Neural cell (in vitro differentiated cells): ENCODE results near the gene JMJD6. TPM values are rescaled to one million over a fixed set of nuclear protein-coding genes. Genes with fewer than 3 reads are reported as not detected.
A peak's percentile ranks its signal among the peaks of the same experiment; 100 is the strongest.

Source experiments
- H2AFZ ChIP-seq: fragments of 200-600, 300-800 bp; sonication (generic), shearing (Covaris generic); 2 replicates; pipeline ENCODE4 v1.6.0; 2014; ENCODE audit warnings: low read depth, mild to moderate bottlenecking, antibody characterized with exemption, low read length, moderate library complexity
- H3F3A ChIP-seq: fragments of 200-600 bp; shearing (Covaris generic); 2 replicates; pipeline ENCODE4 v1.6.1; 2016; ENCODE audit warnings: mild to moderate bottlenecking, moderate library complexity, mixed read lengths, antibody characterized with exemption, low read length; ENCODE audit not compliant: insufficient read depth, poor library complexity, severe bottlenecking
- H3K27ac ChIP-seq: fragments of 200-600, 300-800 bp; sonication (generic), shearing (Covaris generic); 2 replicates; pipeline ENCODE4 v1.5.1; 2014; ENCODE audit warnings: mild to moderate bottlenecking, low read length, moderate library complexity
- H3K27me3 ChIP-seq: fragments of 300-800, 200-600 bp; sonication (generic), shearing (Covaris generic); 2 replicates; pipeline ENCODE4 v1.6.0; 2014; ENCODE audit warnings: mild to moderate bottlenecking, low read depth, low read length, moderate library complexity; ENCODE audit not compliant: insufficient read depth
- H3K36me3 ChIP-seq: fragments of 300-800, 200-600 bp; sonication (generic), shearing (Covaris generic); 2 replicates; pipeline ENCODE4 v1.5.1; 2014; ENCODE audit warnings: mild to moderate bottlenecking, antibody characterized with exemption, low read length, moderate library complexity; ENCODE audit not compliant: insufficient read depth
- H3K4me2 ChIP-seq: fragments of 300-800, 200-600 bp; sonication (generic), shearing (Covaris generic); 2 replicates; pipeline ENCODE4 v1.6.0; 2014; ENCODE audit warnings: mild to moderate bottlenecking, low read length
- H3K4me3 ChIP-seq: fragments of 300-800, 200-600 bp; sonication (generic), shearing (Covaris generic); 2 replicates; pipeline ENCODE4 v1.5.1; 2014; ENCODE audit warnings: mild to moderate bottlenecking, low read length, moderate library complexity
- H3K79me2 ChIP-seq: fragments of 200-600 bp; shearing (Covaris generic); replicated peaks from 2 replicates; pipeline ENCODE4 v1.6.0; 2014; ENCODE audit warnings: mild to moderate bottlenecking, low read length, moderate library complexity; ENCODE audit not compliant: insufficient read depth
- H3K9ac ChIP-seq: fragments of 300-800, 200-600 bp; sonication (generic), shearing (Covaris generic); 2 replicates; pipeline ENCODE4 v1.6.1; 2016; ENCODE audit warnings: mild to moderate bottlenecking, low read length, mixed read lengths
- H3K9me2 ChIP-seq: fragments of 200-600 bp; shearing (Covaris generic); 2 replicates; pipeline ENCODE4 v1.6.1; 2016; ENCODE audit warnings: mild to moderate bottlenecking, low read length, mixed read lengths; ENCODE audit not compliant: insufficient read depth
- H3K9me3 ChIP-seq: fragments of 200-600, 300-800 bp; sonication (generic), shearing (Covaris generic); 2 replicates; pipeline ENCODE4 v1.6.1; 2016; ENCODE audit warnings: mild to moderate bottlenecking, mixed run types, low read length, moderate library complexity, mixed read lengths
- H4K20me1 ChIP-seq: fragments of 200-600 bp; shearing (Covaris generic); 2 replicates; pipeline ENCODE4 v1.6.1; 2016; ENCODE audit warnings: mild to moderate bottlenecking, mixed run types; ENCODE audit not compliant: insufficient read depth
- CTCF ChIP-seq: fragments of 450-650 bp; IDR thresholded peaks from 2 replicates; pipeline ENCODE4 v1.5.1; 2014; ENCODE audit warnings: antibody characterized with exemption, mild to moderate bottlenecking, moderate library complexity; ENCODE audit not compliant: poor library complexity, severe bottlenecking
- EP300 ChIP-seq: fragments of 450-650 bp; conservative IDR thresholded peaks from 2 replicates; pipeline ENCODE4 v1.6.1; 2014; ENCODE audit warnings: antibody characterized with exemption, mild to moderate bottlenecking, moderate library complexity; ENCODE audit not compliant: poor library complexity, severe bottlenecking
- EZH2 ChIP-seq: fragments of 200-600, 300-800 bp; shearing (Covaris generic), sonication (generic); IDR thresholded peaks from 2 replicates; pipeline ENCODE4 v1.6.1; 2014; ENCODE audit warnings: antibody characterized with exemption, low read length, borderline replicate concordance, mild to moderate bottlenecking; ENCODE audit not compliant: insufficient read depth, poor library complexity, severe bottlenecking
- MXI1 ChIP-seq: fragments of 450-650 bp; conservative IDR thresholded peaks from 2 replicates; pipeline ENCODE4 v1.6.1; 2014; ENCODE audit warnings: antibody characterized with exemption, mild to moderate bottlenecking; ENCODE audit not compliant: poor library complexity, severe bottlenecking
- POLR2AphosphoS5 ChIP-seq: IDR thresholded peaks from 2 replicates; pipeline ENCODE4 v1.6.1; 2012
- RAD21 ChIP-seq: fragments of 450-650 bp; conservative IDR thresholded peaks from 2 replicates; pipeline ENCODE4 v1.6.1; 2014; ENCODE audit warnings: antibody characterized with exemption, mild to moderate bottlenecking, moderate library complexity
- REST ChIP-seq: IDR thresholded peaks from 2 replicates; pipeline ENCODE4 v1.6.1; 2012; ENCODE audit warnings: borderline replicate concordance
- SMC3 ChIP-seq: fragments of 450-650 bp; conservative IDR thresholded peaks from 2 replicates; pipeline ENCODE4 v1.6.1; 2014; ENCODE audit warnings: antibody characterized with exemption, mild to moderate bottlenecking, moderate library complexity; ENCODE audit not compliant: poor library complexity
- TAF1 ChIP-seq: IDR thresholded peaks from 2 replicates; pipeline ENCODE4 v1.6.1; 2012; ENCODE audit warnings: low read depth
- polyA plus RNA-seq: library from polyadenylated mRNA; depleted of rRNA; stranded (reverse); fragments of >200 nt; gene quantifications from 2 replicates; pipeline ENCODE4 v1.2.3, GENCODE V29; 2014

JMJD6 gene
- polyA plus RNA-seq, 1 donor from 2014 or later = 21.7 TPM

- Histone ChIP-seq H3K4me2 (no peak overlapping the region), H3K9me2 (no peaks in the 10 kb centered on the region), H3K4me3 (no peak overlapping the region), H3K27me3 (no peaks in the 10 kb centered on the region), H3K9me3 (no peaks in the 10 kb centered on the region), H3K79me2 (peaks cover 39% of the 10 kb centered on the region), H2AFZ (no peak overlapping the region), H3K27ac (no peak overlapping the region), H4K20me1 (no peaks in the 10 kb centered on the region), H3F3A (no peaks in the 10 kb centered on the region), H3K36me3 (no peaks in the 10 kb centered on the region), H3K9ac (peak overlapping the region; percentile 18)
- TF ChIP-seq EZH2 (no peak), EP300 (no peak), POLR2AphosphoS5 (no peak), REST (no peak), TAF1 (no peak), MXI1 (no peak), RAD21 (no peak)
These were observed 24.9 kb downstream of the JMJD6 start for GRCh38 chr17:76701471-76701967.

- H3K27ac ChIP-seq = no peak overlapping the region
- H3K27me3 ChIP-seq = no peaks in the 10 kb centered on the region
- no peaks in the 10 kb centered on the region for H3K36me3 ChIP-seq
- peaks cover 37% of the 10 kb centered on the region for H3K79me2 ChIP-seq
- H4K20me1 ChIP-seq = no peaks in the 10 kb centered on the region
- no peaks in the 10 kb centered on the region for H3K9me3 ChIP-seq
- no peak for TF ChIP-seq MXI1
- TF ChIP-seq EP300 = no peak
- TF ChIP-seq POLR2AphosphoS5 = no peak
- TF ChIP-seq SMC3 = no peak
- no peak for TF ChIP-seq CTCF
- no peak overlapping the region for H3K4me3 ChIP-seq
- H3F3A ChIP-seq = no peaks in the 10 kb centered on the region
- H3K4me2 ChIP-seq = no peak overlapping the region
- H2AFZ ChIP-seq = no peak overlapping the region
- no peaks in the 10 kb centered on the region for H3K9me2 ChIP-seq
- peak overlapping the region; percentile 18 for H3K9ac ChIP-seq
These were observed 25.6 kb downstream of the JMJD6 start for GRCh38 chr17:76700617-76701470.
